HG03342 (cell line): ENCODE data around the gene C1orf105.
"Not testable (repeated sequence)": the region's sequence is repeated elsewhere in the genome, so short reads cannot be mapped to it uniquely, and the experiment has no call there.

Experiments
- ATAC-seq: cut with Tn5 transposase; IDR thresholded peaks from one replicate; pipeline ENCODE4 v1.9.1; 2021; ENCODE audit warnings: mild to moderate bottlenecking, moderate library complexity; ENCODE audit not compliant: unreplicated experiment

Gene C1orf105, protein sequence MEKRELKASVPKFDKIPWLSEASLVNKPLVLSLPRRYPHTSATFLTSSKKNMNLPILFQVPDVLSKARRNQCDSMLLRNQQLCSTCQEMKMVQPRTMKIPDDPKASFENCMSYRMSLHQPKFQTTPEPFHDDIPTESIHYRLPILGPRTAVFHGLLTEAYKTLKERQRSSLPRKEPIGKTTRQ

DNA sequence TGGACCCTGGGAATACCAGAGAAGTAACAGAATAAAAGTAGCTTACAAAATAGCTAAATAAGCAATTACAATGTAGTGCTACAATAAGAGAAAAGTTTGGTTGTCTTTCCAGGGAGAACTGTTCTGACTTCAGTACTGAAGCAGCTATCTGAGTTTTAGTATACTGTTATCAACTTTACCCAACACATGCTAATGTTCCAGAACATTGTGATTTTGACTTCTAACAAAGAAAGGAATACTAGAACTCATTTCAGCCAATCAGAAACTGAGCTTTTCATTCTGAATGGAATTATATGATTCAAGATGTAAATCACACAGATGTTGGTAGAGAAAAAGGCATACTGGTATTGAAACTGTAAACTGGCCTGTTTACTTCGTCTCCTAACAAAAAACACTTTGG is at the start of gene C1orf105:
Gene C1orf105, plus strand, starts transcription at position 301 of the 400 bp plus-strand sequence. CDS start 201 bp downstream, outside the sequence.
- no peak for ATAC-seq

DNA sequence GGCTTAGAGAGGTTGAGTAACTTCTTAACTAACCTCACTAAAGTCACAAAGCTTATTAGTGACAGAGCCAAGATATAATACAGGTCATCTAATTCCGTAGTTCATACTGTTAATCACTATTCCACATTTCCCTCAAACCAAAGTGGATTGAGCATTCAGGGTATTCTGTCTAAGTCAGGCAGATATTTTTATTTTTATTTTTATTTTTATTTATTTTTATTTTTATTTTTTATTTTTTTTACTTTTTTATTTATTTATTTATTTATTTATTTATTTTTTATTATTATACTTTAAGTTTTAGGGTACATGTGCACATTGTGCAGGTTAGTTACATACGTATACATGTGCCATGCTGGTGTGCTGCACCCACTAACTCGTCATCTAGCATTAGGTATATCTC is 48.8 kb upstream of the C1orf105 start:
- not testable (repeated sequence) for ATAC-seq

DNA sequence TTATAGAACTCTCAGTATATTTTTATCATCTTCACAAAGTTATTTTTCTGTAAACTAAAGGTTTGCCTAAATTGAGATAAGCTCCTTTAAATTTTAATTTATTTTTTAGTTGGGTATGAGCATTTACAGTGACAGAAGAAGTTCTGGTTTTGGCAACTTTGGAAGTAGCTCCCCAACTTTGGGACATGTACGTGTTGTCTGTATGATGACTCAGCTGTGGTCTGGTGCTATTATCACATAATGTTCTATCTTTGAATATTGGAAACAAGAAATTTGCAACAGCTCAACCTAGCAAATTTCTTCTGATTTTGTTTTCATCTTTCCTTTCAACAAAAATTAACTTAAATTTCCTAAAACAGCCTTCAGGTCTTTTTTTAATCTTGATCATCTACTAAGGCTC is 46.6 kb upstream of the C1orf105 start:
- ATAC-seq, result no peak

DNA sequence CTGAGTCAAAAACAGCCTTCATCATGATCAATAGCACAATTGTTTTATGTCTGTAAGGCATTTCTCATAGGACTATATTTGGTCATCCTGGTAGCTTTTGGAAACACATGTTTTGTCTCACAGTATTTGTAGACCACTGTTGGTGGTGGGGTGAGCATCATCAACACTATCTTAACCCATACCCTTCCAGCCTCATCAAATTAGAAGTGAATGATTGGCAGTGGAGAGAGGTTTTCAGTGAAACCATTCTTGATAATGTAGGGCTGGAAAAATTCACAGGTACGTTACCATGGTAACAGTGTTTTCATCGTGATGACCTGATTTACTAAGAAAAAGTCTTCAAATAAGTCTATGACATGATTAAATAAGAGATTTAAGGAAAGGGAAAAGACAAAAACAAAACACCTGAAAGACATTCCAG is 45.3 kb upstream of the C1orf105 start:
- no peak for ATAC-seq

DNA sequence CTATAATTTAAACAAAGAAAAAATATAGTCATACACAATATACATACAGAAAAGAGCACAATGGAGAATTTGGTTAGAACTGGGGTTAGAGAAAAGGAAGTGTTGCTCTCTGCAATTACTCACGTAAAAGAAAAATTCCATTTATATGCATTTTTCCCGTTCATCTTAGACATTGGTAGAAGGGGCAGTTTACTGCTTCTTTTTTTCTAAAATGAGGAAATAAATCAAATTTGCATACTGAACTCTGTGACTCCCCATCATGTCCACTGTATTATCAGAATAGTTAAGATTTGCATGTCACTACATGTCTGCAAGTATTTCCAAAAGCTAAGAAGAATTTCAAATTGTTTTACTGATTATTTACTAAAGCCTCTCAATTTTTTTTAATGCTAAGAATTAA is 44.1 kb upstream of the C1orf105 start:
- ATAC-seq, result no peak

DNA sequence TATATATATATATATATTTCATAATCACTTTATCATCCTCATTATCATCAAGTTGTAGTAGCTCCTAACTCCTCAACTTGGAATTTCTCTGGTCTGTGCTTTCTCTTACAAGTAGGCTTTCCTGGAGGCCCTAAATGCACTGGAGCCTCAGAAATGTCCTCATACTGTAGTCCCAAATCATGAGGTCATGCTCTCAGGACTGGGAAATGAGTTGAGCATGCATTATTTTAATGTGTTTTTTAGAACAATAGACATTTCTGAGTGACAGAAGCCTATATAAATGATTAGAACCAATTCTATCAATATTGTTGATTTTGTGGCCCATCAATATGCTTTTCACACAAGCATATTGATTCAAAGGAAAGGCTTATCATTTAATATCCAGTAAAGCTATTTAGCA is 42.9 kb upstream of the C1orf105 start:
- ATAC-seq, result no peak

DNA sequence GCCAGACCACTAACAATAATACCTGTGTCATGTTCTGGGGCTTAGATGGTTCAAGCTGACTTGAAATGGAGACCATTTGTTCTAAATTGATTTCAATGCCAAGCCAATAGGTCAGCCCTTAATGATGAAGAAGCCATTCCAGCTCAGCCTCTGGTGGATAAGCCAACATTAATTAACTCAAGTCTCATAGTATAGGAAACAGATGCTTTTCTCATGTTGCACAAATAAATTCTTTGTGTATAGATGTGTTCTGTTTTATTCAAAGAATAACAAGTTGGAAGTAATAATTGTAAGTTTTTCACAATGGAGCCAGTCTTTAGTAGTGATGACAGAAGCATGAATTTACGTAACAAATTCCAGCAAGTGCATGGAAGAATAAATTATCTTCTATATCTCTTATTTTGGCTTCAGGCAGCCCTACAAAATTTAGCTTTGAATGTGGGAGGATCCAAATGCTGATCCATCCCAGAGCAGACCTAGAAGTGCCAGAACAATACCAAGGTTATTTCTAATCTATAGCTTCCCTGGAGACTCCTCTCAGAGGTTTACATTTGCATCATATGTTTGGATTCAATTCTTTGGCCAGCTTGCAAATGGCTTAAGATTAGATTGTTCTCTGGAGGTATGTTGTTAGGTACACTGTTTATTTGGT is 42.2 kb upstream of the C1orf105 start:
- ATAC-seq, result no peak

DNA sequence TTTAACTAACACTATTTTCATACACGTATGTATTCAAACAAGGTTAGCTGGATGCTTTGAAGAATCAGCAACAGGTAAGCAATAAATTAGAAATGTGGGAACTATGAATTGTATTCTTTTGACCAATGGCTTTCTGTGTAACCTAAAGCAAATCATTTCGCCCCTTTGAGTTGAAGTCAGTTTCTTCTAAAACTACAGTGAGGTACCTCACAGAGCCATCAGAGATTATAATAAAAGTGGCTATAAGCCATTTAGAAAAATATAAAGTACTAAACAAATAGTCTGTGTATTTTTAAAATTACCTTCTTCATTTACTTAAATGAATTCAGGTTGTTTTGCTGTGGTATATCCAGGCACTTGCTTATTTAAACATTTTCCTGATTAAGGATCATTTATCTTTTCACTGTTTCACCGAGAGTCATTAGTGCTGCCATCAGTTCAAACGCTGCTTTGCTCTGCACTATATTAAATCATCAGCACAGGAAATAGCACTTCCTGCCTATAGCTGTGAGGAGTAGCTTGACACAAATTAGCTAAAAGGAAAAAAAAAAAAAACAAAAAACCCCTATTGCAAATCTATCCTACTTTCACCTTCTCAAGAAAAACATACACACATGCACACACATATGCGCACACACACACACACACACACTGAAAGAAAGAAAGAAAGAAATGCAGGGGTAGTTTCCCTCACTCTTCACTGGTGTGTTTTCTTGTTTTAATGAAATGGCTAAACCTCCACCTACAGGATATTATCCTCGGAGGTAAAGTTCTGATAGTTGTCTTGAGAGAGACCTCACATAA is 39.8 kb upstream of the C1orf105 start:
- peak; percentile 80 for ATAC-seq

DNA sequence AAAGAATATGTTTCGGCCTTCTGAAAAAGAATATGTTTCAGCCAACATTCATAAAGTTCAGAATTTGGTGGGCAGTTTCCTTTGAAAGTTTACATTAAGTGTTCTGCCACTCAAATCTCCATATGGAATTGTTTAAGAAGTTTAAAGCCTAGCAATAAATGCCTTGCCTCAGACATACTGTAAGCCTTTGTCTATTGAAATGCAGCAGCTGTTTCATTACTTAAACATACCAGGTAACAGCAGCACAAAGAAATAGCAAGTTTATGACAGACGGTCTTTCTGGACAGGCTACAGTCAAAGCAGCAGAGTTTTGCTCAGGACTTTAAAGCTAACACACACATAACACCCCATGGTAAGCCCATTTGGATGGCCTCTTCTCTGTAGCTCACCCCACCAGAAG is 38.5 kb upstream of the C1orf105 start:
- no peak for ATAC-seq

DNA sequence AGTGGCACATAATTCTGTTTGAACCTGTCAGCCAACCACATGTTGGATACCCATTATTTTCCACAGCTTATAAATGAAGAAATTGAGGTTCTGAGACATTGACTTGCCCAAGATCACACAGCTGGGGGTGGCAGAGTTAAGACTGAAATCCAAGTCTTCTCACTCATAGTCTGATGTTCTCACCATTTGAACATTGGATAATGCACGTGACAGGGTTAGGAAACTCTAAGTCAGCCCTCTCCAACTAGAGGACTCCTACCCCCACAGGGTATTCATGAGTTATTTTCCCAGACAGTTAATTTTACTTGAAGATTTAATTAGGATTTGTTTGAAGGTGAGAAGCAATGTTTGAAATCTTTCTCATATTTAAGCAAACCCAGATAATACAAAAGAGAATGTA is 38.1 kb upstream of the C1orf105 start:
- no peak for ATAC-seq

DNA sequence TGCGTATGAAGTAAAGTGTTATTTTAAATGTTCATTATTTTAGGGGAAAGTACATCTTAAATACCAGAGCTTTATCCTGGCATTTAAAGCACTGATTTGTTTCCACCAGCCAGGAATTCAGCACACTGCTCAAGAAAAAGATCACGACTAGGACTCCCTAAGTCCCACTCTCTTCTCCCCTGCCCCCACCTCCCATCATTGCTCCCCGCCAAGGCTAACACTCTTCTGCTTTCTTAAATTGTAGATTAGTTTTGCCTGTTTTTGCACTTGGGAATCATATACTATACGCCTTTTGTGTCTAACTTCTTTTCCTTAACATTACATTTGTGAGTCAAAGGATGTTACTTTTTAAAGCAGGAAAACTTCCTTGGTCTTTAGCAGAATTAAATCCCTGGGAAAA is 37.5 kb upstream of the C1orf105 start:
- no peak for ATAC-seq

DNA sequence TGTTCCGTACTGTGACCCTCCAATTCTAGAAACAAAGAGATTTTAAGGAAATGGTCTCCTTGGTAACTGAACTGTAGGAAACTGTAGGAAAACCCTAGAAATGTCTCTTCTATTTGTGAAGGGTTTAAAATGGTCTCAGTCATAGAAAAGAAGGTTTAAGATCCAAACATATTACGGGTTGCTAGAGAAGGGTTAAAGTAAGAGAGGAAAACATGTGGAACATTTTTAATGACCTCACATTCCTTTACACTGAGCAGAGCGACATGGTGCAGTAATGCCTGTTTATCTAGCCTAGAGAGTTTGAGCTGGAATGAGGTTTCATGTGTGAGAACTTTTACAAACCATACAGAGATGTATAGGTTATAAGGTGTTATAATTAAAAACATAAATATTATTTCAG is 36.9 kb upstream of the C1orf105 start:
- no peak for ATAC-seq

DNA sequence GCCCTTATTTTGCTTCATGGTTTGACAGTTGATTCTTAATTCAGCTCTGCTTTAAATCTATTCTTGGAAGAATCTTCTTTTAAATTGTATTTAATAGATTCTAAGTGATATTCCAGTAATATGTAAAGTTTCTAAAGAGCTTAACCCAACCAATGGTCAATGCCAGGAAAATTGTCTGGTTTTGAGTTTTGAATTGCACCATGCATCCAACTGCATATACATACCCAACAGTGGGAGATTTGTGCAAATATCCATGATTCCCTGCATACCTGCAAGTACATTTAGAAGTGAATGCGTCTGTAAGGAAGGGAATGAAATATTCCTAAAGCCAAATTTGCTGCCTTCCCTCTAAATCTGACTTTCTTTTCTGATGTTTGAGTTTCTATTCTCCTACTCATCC is 35.8 kb upstream of the C1orf105 start:
- no peak for ATAC-seq

DNA sequence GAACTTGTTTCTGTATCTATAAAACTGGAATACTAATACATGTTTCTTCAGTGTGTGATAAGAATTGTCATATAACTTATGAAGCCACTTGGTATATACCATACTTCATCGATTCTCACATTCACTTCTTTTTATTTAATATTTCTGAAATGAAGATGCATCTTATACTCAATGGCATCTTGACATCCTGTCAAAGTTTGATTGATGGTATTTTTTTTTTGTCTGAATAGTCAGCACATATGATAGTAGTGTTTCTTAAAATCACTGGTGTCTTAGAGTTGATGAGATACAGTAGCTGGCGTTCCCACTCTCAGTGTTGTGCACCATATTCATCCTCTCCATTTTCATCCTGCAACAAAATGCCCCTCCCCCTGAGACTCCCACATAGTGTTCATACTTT is 34.4 kb upstream of the C1orf105 start:
- ATAC-seq, result no peak

DNA sequence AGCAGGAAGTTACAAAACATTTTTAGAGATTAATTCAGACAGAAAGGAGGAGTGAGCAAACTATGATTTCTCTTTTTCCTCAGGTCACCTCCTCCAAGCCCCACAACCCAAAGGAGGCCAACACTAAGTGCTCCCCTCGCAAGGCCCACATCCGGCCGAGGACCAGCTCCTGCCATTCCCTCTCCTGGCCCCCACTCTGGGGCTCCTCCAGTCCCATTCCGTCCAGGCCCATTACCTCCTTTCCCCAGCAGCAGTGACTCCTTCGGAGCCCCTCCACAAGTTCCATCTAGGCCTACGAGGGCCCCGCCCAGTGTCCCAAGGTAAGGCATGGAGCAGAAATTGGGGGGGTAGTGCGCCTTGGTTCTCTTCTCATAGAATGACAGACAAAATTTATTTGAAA is 32.0 kb upstream of the C1orf105 start:
- ATAC-seq, result no peak

DNA sequence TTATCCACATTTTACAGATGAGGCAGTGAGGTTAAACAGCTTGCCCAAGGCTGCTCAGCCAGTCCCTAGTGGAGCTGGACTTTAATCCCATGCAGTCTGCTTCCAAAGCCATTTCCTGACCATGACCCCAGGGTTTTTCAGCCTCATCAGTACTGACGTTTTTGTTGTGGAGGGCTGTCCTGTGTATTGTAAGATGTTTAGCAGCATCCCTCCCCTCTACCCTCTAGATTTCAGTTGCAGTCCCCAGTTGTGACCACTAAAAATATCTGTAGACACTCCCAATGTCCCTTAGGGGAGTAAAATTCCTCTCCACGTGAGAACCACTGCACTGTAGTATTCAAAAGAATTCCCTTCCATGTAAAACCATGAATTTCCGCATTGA is 30.2 kb upstream of the C1orf105 start:
- peak; percentile 24 for ATAC-seq

DNA sequence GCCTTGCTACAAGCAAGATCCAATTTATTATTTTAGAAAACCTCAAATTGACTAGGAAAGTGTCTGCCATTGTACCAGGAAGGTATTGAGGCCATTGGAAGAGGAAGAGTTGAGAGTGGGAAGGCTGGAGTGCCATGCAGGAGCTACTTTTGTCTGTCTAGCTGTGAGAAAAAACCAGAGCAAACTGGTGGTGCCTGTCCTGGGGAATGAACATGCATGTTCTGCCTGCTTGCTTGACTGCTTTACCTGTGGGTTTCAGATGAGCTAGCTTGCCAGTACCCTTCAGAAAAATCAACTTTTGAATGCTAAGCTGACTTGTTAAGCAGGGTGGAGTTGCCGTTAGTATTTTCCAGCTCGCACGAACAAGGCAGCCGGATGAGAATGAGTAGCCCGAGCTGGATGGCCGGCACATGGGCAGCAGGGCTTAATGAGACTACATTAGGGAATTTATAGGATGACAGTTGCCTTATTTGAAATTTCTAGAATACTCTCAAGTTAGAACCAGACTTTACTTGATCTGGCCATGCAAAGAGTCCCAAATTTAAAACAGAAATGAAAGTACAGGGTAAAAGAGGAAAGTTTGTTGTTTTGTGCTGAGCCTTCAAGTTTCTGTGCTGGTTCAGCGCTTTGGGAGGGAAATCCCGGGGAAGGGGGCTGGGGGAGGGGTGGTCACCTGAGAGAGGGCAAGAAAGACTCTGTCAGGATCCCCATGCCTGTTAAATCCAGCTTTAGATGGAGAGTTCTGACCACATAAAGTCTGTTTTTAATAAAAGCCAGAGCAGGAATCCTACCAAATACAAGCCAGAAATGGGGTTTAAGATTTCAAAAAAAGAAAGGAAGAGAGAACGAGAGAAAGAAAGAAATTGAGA is 29.6 kb upstream of the C1orf105 start:
- ATAC-seq, result peak; percentile 74

DNA sequence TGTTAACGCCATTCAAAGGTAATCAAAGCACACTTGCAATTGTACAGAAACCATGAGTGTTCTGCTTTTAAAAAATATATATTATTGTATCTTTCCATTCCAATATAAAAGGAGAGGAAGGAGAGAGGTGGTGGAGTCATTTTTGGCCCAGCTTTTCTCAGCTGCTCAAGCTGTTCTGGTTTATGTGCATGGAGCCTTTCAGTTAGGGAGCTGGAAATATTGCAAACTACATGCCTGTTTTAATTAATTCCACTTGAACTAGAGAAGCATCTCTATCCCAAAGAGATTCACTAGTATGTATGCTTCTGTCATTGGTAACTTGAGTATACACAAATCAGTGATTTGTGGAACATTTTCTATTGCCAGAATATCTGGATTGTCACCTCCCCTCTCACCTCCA is 28.5 kb upstream of the C1orf105 start:
- ATAC-seq, result no peak

DNA sequence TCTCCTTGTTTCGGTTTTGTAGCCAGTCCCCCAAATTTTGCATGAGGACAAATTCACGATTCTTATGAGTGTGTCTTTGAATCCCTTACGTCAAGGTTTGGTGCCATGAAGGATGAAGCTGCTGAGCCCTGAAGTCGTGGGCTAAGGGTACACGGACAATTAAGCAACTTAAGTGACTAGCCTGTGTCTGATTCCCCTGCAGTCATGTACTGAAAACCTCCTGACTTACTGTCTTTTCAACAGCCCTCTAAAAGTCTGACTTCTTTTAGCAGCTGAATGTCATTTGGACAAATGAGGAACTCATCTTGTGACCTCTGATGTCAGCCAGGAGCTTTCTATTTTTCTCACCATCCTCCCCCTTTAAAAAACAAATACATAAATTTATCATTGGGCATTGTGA is 27.1 kb upstream of the C1orf105 start:
- no peak for ATAC-seq

DNA sequence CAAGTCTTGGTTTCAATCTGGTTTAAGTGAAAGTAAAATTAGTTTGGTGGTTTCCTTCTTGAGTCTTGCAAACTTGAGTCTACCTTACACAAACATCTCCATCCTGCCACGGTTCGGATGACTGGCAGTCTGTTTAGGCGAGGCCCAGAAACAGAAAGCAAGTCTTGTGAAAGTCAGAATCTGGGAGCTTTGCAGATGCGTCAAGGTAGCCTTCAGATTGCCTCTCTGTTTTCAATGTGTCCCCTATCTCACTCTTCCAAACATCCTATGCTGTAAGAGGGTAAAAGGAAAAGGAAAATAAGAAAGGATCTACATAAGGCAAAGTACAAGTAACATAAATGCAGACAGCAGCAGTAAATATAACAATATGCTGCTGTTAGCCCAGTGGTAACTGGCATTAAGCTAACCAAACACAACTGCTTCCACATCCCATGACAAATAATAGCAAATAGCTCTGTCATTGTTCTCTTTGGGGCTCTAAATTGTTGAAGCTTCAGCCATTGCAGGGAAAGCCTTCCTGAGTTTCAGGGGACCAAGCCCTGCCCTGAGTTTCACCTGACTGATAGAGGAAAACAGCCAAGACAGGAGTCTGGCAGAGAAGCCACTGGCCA is 26.2 kb upstream of the C1orf105 start:
- peak; percentile 72 for ATAC-seq

DNA sequence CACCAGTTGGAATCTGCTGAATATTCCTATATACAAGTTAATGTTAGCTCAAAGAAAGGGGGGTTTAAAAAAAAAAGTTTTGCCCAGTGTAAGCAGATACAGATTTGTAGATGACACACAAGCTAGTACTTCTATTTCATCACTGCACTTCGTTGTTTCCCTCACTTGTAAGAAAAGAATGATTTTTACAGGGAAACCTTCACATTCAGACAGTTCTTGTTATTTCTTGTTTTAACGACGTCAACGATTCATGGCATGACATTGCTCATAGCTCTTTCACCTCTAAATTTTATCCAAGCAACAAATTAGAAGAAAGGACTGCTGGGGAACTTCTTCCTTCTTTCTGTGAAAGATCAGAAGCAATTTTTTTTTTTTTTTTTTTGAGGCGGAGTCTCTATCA is 25.7 kb upstream of the C1orf105 start:
- no peak for ATAC-seq
